NCI-H2081 treated with DMSO at 0.1 percent for 48 hours (cell line): ENCODE measurements around the gene GCHFR.

Experiments
- DNase-seq: peaks from one replicate; lab custom pipeline; 2025; lab: John Stamatoyannopoulos, UW

GCHFR gene

GRCh38 chr15:40763801-40764628 lies at the start of gene GCHFR:
GCHFR (plus strand) TSS chr15:40764068; CDS start chr15:40764181, 113 bp downstream.
- no peak for DNase-seq

GRCh38 chr15:40714144-40714543 lies 49.7 kb upstream of the GCHFR start:
- DNase-seq, result no peak

GRCh38 chr15:40716165-40716564 lies 47.7 kb upstream of the GCHFR start:
- DNase-seq, result no peak

GRCh38 chr15:40721701-40722100 lies 42.2 kb upstream of the GCHFR start:
- DNase-seq, result no peak

GRCh38 chr15:40722354-40722753 lies 41.5 kb upstream of the GCHFR start:
- DNase-seq, result no peak

GRCh38 chr15:40722934-40723333 lies 40.9 kb upstream of the GCHFR start:
- no peak for DNase-seq

GRCh38 chr15:40723919-40724318 lies 39.9 kb upstream of the GCHFR start:
- DNase-seq, result no peak

- no peak for DNase-seq
These were observed 32.8 kb upstream of the GCHFR start for GRCh38 chr15:40731034-40731433.

- DNase-seq, result no peak
These were observed 27.3 kb upstream of the GCHFR start for GRCh38 chr15:40736575-40736974.

GRCh38 chr15:40737048-40737447 lies 26.8 kb upstream of the GCHFR start:
- no peak for DNase-seq

GRCh38 chr15:40739047-40739446 lies 24.8 kb upstream of the GCHFR start:
- DNase-seq, result no peak

- no peak for DNase-seq
These were observed 24.0 kb upstream of the GCHFR start for GRCh38 chr15:40739854-40740253.

GRCh38 chr15:40743485-40743901 lies 20.4 kb upstream of the GCHFR start:
- no peak for DNase-seq

GRCh38 chr15:40743921-40744814 lies 19.7 kb upstream of the GCHFR start:
- no peak for DNase-seq

- no peak for DNase-seq
These were observed 19.1 kb upstream of the GCHFR start for GRCh38 chr15:40744815-40745152.

GRCh38 chr15:40746916-40747418 lies 16.9 kb upstream of the GCHFR start:
- no peak for DNase-seq

- DNase-seq, result no peak
These were observed 15.9 kb upstream of the GCHFR start for GRCh38 chr15:40747685-40748631.

GRCh38 chr15:40749151-40749630 lies 14.7 kb upstream of the GCHFR start:
- DNase-seq, result no peak

- DNase-seq, result no peak
These were observed 13.0 kb upstream of the GCHFR start for GRCh38 chr15:40750885-40751284.

GRCh38 chr15:40751745-40752144 lies 12.1 kb upstream of the GCHFR start:
- no peak for DNase-seq

GRCh38 chr15:40754574-40754882 lies 9.3 kb upstream of the GCHFR start:
- no peak for DNase-seq
